GM13977 (cell line): ENCODE results near the gene UBE2K.

ENCODE experiments used
- DNase-seq: peaks from one replicate; pipeline ENCODE4 v3.0.0; 2012; ENCODE audit warnings: low spot score
- in situ Hi-C: fragments of 300-500 bp; cut with MboI; formaldehyde crosslinking; loops from one replicate; pipeline ENCODE4 v1.12.0; 2022; ENCODE audit warnings: low sequenced_read_pairs, low pct_unique_long_range_greater_than_20kb, mixed read lengths, inconsistent platforms; ENCODE audit not compliant: unreplicated experiment
- TF ChIP-seq, protein P1 (sequence below): IDR thresholded peaks from 2 replicates; pipeline ENCODE4 v1.5.1; 2012; ENCODE audit warnings: mild to moderate bottlenecking, control low read depth; ENCODE audit not compliant: insufficient read depth; ENCODE audit errors: extremely low read depth, missing control alignments

UBE2K gene

DNA sequence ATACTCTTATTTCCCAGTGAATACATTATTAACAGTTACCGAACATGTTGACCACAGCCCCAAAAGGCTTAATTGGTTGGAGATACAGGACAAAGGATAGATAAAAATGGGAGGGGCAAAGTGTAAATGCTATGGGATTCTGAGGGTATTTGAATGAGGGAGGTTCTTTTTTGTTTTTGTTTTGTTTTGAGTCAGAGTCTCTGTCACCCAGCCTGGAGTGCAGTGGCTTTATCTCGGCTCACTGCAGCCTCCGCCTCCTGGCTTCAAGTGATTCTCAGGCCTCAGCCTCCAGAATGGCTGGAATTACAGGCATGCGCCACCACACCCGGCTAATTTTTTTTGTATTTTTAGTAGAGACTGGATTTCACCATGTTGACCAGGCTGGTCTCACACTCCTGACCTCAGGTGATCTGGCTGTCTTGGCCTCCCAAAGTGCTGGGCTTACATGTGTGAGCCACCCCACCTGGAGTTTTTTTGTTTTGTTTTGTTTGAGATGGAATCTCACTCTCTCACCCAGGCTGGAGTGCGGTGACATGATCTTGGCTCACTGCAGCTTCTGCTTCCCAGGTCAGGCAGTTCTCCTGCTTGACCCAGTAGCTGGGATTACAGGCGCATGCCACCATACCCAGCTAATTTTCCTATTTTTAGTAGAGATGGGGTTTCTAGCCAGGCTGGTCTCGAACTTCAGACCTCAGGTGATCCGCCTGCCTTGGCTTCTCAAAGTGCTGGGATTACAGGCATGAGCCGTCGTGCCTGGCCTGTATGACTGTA lies 9.0 kb downstream of the UBE2K start:
- TF ChIP-seq, protein P1, sequence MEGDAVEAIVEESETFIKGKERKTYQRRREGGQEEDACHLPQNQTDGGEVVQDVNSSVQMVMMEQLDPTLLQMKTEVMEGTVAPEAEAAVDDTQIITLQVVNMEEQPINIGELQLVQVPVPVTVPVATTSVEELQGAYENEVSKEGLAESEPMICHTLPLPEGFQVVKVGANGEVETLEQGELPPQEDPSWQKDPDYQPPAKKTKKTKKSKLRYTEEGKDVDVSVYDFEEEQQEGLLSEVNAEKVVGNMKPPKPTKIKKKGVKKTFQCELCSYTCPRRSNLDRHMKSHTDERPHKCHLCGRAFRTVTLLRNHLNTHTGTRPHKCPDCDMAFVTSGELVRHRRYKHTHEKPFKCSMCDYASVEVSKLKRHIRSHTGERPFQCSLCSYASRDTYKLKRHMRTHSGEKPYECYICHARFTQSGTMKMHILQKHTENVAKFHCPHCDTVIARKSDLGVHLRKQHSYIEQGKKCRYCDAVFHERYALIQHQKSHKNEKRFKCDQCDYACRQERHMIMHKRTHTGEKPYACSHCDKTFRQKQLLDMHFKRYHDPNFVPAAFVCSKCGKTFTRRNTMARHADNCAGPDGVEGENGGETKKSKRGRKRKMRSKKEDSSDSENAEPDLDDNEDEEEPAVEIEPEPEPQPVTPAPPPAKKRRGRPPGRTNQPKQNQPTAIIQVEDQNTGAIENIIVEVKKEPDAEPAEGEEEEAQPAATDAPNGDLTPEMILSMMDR, result no peak
- no peak for DNase-seq
- in situ Hi-C loops, result no loop called here

DNA sequence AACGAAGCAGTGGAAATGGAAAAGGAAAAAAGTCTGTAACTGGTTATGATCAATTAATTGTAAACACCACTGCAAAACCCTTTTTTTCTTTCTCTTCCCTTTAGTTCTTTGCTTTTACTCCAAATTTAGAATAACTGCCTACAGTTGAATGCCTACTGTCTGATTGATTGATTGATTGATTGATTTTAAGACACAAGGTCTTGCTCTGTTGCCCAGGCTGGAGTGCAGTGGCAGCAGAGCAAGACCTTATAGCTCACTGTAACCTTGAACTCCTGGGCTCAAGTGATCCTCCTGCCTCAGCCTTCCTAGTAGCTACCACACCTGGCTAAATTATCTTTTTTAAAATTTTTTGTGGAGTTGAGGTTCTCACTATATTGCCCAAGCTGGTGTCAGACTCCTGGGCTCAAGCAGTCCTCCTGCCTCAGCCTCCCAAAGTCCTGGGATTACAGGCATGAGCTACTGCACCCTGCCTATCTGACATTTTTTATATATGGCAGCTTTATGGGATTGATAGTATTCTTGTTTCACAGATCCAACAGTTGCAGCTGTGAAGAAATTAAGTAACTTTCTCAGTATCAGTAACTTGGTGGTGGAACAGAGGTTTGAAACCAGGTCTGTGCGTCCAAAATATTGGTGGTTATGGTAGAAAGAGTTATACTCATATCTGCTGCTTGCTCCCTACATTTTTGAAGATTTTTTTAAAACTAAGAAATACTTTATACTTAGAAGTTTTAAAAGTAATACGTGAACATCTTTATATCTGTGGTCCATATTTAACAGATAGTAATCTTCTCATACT lies 12.4 kb downstream of the UBE2K start:
- TF ChIP-seq, protein P1, result no peak
- no peak for DNase-seq
- in situ Hi-C loops, result no loop called here

DNA sequence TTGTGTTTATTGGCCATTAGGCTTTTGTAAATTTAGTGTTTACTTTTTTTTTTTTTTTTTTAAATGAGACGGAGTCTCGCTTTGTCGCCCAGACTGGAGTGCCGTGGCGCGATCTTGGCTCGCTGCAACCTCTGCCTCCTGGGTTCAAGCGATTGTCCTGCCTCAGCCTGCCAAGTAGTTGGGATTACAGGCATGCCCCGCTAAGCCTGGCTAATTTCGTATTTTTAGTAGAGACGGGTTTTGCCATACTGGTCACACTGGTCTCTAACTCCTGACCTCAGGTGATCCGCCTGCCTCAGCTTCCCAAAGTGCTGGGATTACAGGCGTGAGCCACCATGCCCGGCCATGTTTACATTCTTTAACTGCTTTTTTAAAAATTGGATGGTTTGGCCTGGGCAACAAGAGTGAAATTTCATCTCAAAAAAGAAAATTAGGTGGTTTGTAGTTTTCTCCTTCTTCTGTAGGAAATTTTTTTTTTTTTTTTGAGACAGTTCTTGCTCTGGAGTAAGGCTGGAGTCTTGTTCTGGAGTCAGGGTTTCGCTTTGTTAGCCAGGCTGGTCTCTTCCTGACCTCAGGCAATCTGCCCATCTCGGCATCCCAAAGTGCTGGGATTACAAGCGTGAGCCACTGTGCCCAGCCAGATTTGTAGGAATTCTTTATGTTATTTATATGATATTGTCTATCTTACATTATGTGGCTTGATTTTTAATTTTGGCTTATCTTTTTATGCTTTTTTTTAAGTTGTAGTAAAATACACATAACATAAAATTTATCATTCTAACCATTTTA lies 15.1 kb downstream of the UBE2K start:
- no peak for DNase-seq
- in situ Hi-C loops, result no loop called here
- TF ChIP-seq, protein P1, result no peak

DNA sequence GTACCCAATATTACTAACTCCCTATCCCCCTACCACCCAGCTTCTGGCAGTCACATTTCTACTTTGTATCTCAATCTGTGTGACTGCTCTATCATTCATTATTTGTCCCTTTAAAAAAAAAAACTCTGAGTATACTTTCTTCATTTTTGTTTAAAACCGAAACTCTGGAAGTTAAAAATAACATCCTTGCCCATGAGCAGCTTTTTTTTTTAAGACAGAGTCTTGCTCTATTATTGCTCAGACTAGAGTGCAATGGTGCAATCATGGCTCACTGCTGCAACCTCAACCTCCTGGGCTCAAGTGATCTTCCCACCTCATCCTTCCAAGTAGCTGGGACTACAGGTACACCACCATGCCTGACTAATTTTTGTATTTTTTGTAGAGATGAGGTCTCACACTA lies 15.8 kb downstream of the UBE2K start:
- DNase-seq, result no peak
- TF ChIP-seq, protein P1, result no peak
- in situ Hi-C loops, result no loop called here

DNA sequence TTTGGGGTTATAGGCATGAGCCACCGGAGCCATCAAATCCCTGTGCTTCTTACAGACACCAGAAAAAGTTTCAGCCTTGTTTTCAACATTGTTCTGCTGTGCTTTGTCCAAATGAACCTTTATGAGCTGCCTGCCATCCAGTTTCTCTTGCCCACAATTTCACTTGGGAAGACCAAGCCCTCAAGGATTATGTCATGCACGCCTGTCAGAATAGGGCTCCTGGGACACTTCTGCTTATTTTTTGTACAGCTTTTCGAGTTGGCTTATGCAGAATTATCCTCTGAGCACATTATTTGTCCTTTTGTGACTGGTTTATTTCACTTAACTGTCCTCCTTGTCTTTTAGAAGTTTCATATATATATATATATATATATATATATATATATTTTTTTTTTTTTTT lies 16.2 kb downstream of the UBE2K start:
- no peak for DNase-seq
- TF ChIP-seq, protein P1, result no peak
- in situ Hi-C loops, result no loop called here

DNA sequence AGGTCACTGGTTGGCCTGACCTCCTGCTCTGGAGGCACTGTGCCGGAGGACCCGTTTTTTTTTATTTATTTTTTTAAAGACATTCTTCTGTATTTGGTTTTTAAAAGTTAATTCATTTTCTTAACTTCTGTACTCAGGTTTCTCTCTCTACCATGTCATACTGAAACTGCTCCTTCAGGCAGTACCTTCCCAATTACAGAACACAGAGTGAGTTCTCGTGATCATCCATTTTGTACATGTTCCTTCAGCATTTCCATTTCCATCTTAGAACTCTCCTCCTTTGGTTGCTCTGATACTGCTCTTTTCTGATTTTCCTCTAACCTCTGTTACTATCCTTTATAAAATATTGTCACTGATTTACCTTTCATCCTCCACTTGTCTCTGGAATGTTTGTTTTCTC lies 17.9 kb downstream of the UBE2K start:
- in situ Hi-C loops, result no loop called here
- TF ChIP-seq, protein P1, result no peak
- peak; percentile 56 for DNase-seq
